GM13976 (cell line): ENCODE data around the gene GRIK2.

ENCODE experiments used
- DNase-seq: peaks from one replicate; pipeline ENCODE4 v3.0.0; 2012; ENCODE audit warnings: low spot score
- CTCF ChIP-seq: IDR thresholded peaks from 2 replicates; pipeline ENCODE4 v1.5.1; 2012; ENCODE audit warnings: borderline replicate concordance, mild to moderate bottlenecking; ENCODE audit not compliant: insufficient read depth; ENCODE audit errors: extremely low read depth, missing control alignments, control extremely low read depth
- in situ Hi-C: fragments of 300-500 bp; cut with MboI; formaldehyde crosslinking; loops from one replicate; pipeline ENCODE4 v1.12.0; 2022; ENCODE audit warnings: low sequenced_read_pairs, mixed read lengths, inconsistent platforms; ENCODE audit not compliant: unreplicated experiment

The GRIK2 gene

GRCh38 chr6:101741474-101742171 is 348.1 kb downstream of the GRIK2 start:
- in situ Hi-C loops, result no loop called here
- TF ChIP-seq CTCF, result no peak
- DNase-seq, result no peak

- in situ Hi-C loops, result no loop called here
- TF ChIP-seq CTCF, result no peak
- no peak for DNase-seq
Measured at GRCh38 chr6:101747160-101747559, 353.7 kb downstream of the GRIK2 start.

- in situ Hi-C loops, result no loop called here
- TF ChIP-seq CTCF, result no peak
- no peak for DNase-seq
Measured at GRCh38 chr6:101747716-101748115, 354.2 kb downstream of the GRIK2 start.

GRCh38 chr6:101755931-101756330 is 362.4 kb downstream of the GRIK2 start:
- no peak for TF ChIP-seq CTCF
- DNase-seq, result no peak

GRCh38 chr6:101758368-101758767 is 364.9 kb downstream of the GRIK2 start:
- TF ChIP-seq CTCF, result no peak
- no peak for DNase-seq
- in situ Hi-C loops, result no loop called here

More at GRCh38 chr6:101755931-101756330, 362.4 kb downstream of the GRIK2 start:
- in situ Hi-C loops, result no loop called here

- no peak for TF ChIP-seq CTCF
- in situ Hi-C loops, result no loop called here
- no peak for DNase-seq
Measured at GRCh38 chr6:101760843-101761621, 367.5 kb downstream of the GRIK2 start.
